Activated T-cell treated with anti-CD3 and anti-CD28 coated beads, Interleukin-2, amount 50 U/mL, for 48 hours (primary cell): ENCODE data around the gene CPNE4.

ENCODE experiments used
- DNase-seq, 2 experiments: peaks; one replicate each; pipeline ENCODE4 v3.0.0-alpha.2; 2020

Gene CPNE4

GRCh38 chr3:131795390-131796090 is 239.3 kb downstream of the CPNE4 start:
- no peak for DNase-seq

- DNase-seq = peak in 1 of 2 experiments; percentile 28
Measured at GRCh38 chr3:131794766-131795388, 239.9 kb downstream of the CPNE4 start.

GRCh38 chr3:131793870-131794269 is 240.9 kb downstream of the CPNE4 start:
- DNase-seq = no peak

GRCh38 chr3:131789188-131789587 is 245.6 kb downstream of the CPNE4 start:
- DNase-seq = no peak

- no peak for DNase-seq
Measured at GRCh38 chr3:131786386-131786785, 248.4 kb downstream of the CPNE4 start.

GRCh38 chr3:131782751-131783150 is 252.1 kb downstream of the CPNE4 start:
- DNase-seq = no peak

GRCh38 chr3:131778526-131778925 is 256.3 kb downstream of the CPNE4 start:
- DNase-seq = no peak

GRCh38 chr3:131775650-131776049 is 259.2 kb downstream of the CPNE4 start:
- DNase-seq = no peak

GRCh38 chr3:131772269-131773026 is 262.4 kb downstream of the CPNE4 start:
- DNase-seq = no peak

GRCh38 chr3:131762981-131763564 is 271.7 kb downstream of the CPNE4 start:
- no peak for DNase-seq

GRCh38 chr3:131756405-131756804 is 278.4 kb downstream of the CPNE4 start:
- DNase-seq = no peak

GRCh38 chr3:131755380-131755779 is 279.4 kb downstream of the CPNE4 start:
- DNase-seq = no peak

- no peak for DNase-seq
Measured at GRCh38 chr3:131750256-131750655, 284.6 kb downstream of the CPNE4 start.

GRCh38 chr3:131749826-131750225 is 285.0 kb downstream of the CPNE4 start:
- no peak for DNase-seq

- DNase-seq = no peak
Measured at GRCh38 chr3:131747466-131747865, 287.3 kb downstream of the CPNE4 start.

GRCh38 chr3:131744765-131745164 is 290.0 kb downstream of the CPNE4 start:
- no peak for DNase-seq

- no peak for DNase-seq
Measured at GRCh38 chr3:131743126-131743525, 291.7 kb downstream of the CPNE4 start.

- DNase-seq = no peak
Measured at GRCh38 chr3:131739211-131739610, 295.6 kb downstream of the CPNE4 start.

- no peak for DNase-seq
Measured at GRCh38 chr3:131738095-131738494, 296.7 kb downstream of the CPNE4 start.

- no peak for DNase-seq
Measured at GRCh38 chr3:131735544-131735943, 299.3 kb downstream of the CPNE4 start.

- no peak for DNase-seq
Measured at GRCh38 chr3:131735116-131735515, 299.7 kb downstream of the CPNE4 start.

- no peak for DNase-seq
Measured at GRCh38 chr3:131733086-131733841, 301.6 kb downstream of the CPNE4 start.

GRCh38 chr3:131731709-131732108 is 303.1 kb downstream of the CPNE4 start:
- DNase-seq = peak; percentile 31 to 55
